Mesenchymal stem cell (in vitro differentiated cells and primary cell): ENCODE measurements around the gene PHF11.

Experiments
- DNase-seq: peaks from one replicate; pipeline ENCODE4 v3.0.0-alpha.2; 2013
- H2AFZ ChIP-seq: one replicate; pipeline ENCODE4 v1.6.1; 2013; ENCODE audit warnings: low read depth, mild to moderate bottlenecking, control low read depth, inconsistent platforms, low read length, moderate library complexity
- H2AK5ac ChIP-seq: 2 replicates; pipeline ENCODE4 v1.6.1; 2013; ENCODE audit warnings: low read length, moderate library complexity, mild to moderate bottlenecking, inconsistent platforms; ENCODE audit not compliant: severe bottlenecking
- H2BK120ac ChIP-seq: one replicate; pipeline ENCODE4 v1.6.1; 2013; ENCODE audit warnings: low read depth, mild to moderate bottlenecking, inconsistent platforms, low read length, moderate library complexity
- H2BK12ac ChIP-seq, 2 experiments: one replicate each; pipeline ENCODE4 v1.6.1; 2013; ENCODE audit warnings: inconsistent platforms in 2 of 2, low read length in 2 of 2, mild to moderate bottlenecking in 2 of 2, moderate library complexity in 2 of 2, control low read depth in 1 of 2
- H2BK15ac ChIP-seq: one replicate; pipeline ENCODE4 v1.6.1; 2013; ENCODE audit warnings: mild to moderate bottlenecking, low read depth, inconsistent platforms; ENCODE audit not compliant: poor library complexity, severe bottlenecking
- H2BK5ac ChIP-seq: 2 replicates; pipeline ENCODE4 v1.6.1; 2013; ENCODE audit warnings: low read depth, mild to moderate bottlenecking, low read length, control low read depth, inconsistent platforms; ENCODE audit not compliant: poor library complexity, severe bottlenecking
- H3K14ac ChIP-seq, 2 experiments: one replicate each; pipeline ENCODE4 v1.6.1; 2013; ENCODE audit warnings: inconsistent platforms in 2 of 2, low read length in 2 of 2, control low read depth in 1 of 2, mild to moderate bottlenecking in 1 of 2, moderate library complexity in 1 of 2
- H3K18ac ChIP-seq, 2 experiments: one replicate each; pipeline ENCODE4 v1.6.1; 2013; ENCODE audit warnings: inconsistent platforms in 2 of 2, low read length in 2 of 2, control low read depth in 1 of 2, low read depth in 1 of 2, mild to moderate bottlenecking in 1 of 2
- H3K23ac ChIP-seq, 2 experiments: one replicate each; pipeline ENCODE4 v1.6.1; 2013; ENCODE audit warnings: inconsistent platforms in 2 of 2, low read length in 2 of 2, mild to moderate bottlenecking in 2 of 2, moderate library complexity in 2 of 2, control low read depth in 1 of 2
- H3K27ac ChIP-seq: 2 replicates; pipeline ENCODE4 v1.5.1; 2013; ENCODE audit warnings: mild to moderate bottlenecking, moderate library complexity, low read length, control low read depth, inconsistent platforms; ENCODE audit not compliant: poor library complexity, severe bottlenecking
- H3K27me3 ChIP-seq, 2 experiments: 2 replicates each; pipeline versions ENCODE4 v1.6.1 to v1.7.0; 2013; ENCODE audit warnings: low read length in 2 of 2, mild to moderate bottlenecking in 2 of 2, moderate library complexity in 2 of 2, control low read depth in 1 of 2, inconsistent platforms in 1 of 2; ENCODE audit not compliant: control insufficient read depth in 1 of 2, insufficient read depth in 1 of 2
- H3K36me3 ChIP-seq, 2 experiments: 2 replicates each; pipeline versions ENCODE4 v1.6.1 to v1.7.0; 2013; ENCODE audit warnings: low read length in 2 of 2, control low read depth in 1 of 2, inconsistent platforms in 1 of 2, low read depth in 1 of 2, mild to moderate bottlenecking in 1 of 2; ENCODE audit not compliant: insufficient read depth in 2 of 2, control insufficient read depth in 1 of 2
- H3K4ac ChIP-seq, 2 experiments: one replicate each; pipeline ENCODE4 v1.6.1; 2013; ENCODE audit warnings: inconsistent platforms in 2 of 2, low read length in 2 of 2, mild to moderate bottlenecking in 2 of 2, moderate library complexity in 2 of 2, control low read depth in 1 of 2, low read depth in 1 of 2
- H3K4me1 ChIP-seq: 2 replicates; pipeline ENCODE4 v1.6.1; 2013; ENCODE audit warnings: low read depth, low read length, control low read depth; ENCODE audit not compliant: control insufficient read depth, insufficient read depth
- H3K4me2 ChIP-seq: 2 replicates; pipeline ENCODE4 v1.6.1; 2013; ENCODE audit warnings: low read length, mild to moderate bottlenecking, inconsistent platforms; ENCODE audit not compliant: poor library complexity, severe bottlenecking
- H3K4me3 ChIP-seq, 2 experiments: 2 replicates each; pipeline versions ENCODE4 v1.5.1 to v1.7.0; 2013; ENCODE audit warnings: low read length in 2 of 2, mild to moderate bottlenecking in 2 of 2, control low read depth in 1 of 2, low read depth in 1 of 2; ENCODE audit not compliant: insufficient read depth in 1 of 2
- H3K79me1 ChIP-seq: replicated peaks from 2 replicates; pipeline ENCODE4 v1.6.1; 2013; ENCODE audit warnings: mild to moderate bottlenecking, control low read depth, low read length, inconsistent platforms; ENCODE audit not compliant: poor library complexity, severe bottlenecking
- H3K9ac ChIP-seq: 2 replicates; pipeline ENCODE4 v1.7.0; 2013; ENCODE audit warnings: mild to moderate bottlenecking, low read length, moderate library complexity
- H3K9me3 ChIP-seq: 2 replicates; pipeline ENCODE4 v1.7.0; 2013; ENCODE audit warnings: mild to moderate bottlenecking, low read length; ENCODE audit not compliant: control insufficient read depth
- H4K8ac ChIP-seq: one replicate; pipeline ENCODE4 v1.6.1; 2013; ENCODE audit warnings: inconsistent platforms, mild to moderate bottlenecking, low read length, moderate library complexity
- H4K91ac ChIP-seq: one replicate; pipeline ENCODE4 v1.6.1; 2013; ENCODE audit warnings: mild to moderate bottlenecking, low read length, inconsistent platforms
- WGBS: methylation state at CpG from one replicate; pipeline ENCODE4 v1.1.7; 2013; ENCODE audit warnings: mixed read lengths; 5-methylcytosine and 5-hydroxymethylcytosine counted together

PHF11 gene

GRCh38 chr13:49456156-49456555 is 39.6 kb upstream of the PHF11 start:
- Histone ChIP-seq H2BK12ac (no peak overlapping the region), H2AFZ (no peak overlapping the region), H3K4me1 (no peaks in the 10 kb centered on the region), H3K79me1 (no peaks in the 10 kb centered on the region), H2BK5ac (no peak overlapping the region), H3K27me3 (no peaks in the 10 kb centered on the region), H4K91ac (no peak overlapping the region), H3K9ac (no peak overlapping the region), H3K4ac (no peak overlapping the region), H3K9me3 (no peaks in the 10 kb centered on the region), H3K23ac (no peak overlapping the region), H3K36me3 (peaks cover 0 to 25% of the 10 kb centered on the region in 2 experiments), H3K18ac (no peak overlapping the region), H3K4me2 (no peak overlapping the region), H2BK120ac (no peak overlapping the region), H2BK15ac (no peak overlapping the region), H2AK5ac (no peak overlapping the region), H3K27ac (no peak overlapping the region), H4K8ac (no peak overlapping the region), H3K14ac (no peak overlapping the region), H3K4me3 (no peak overlapping the region)
- no peak for DNase-seq
- WGBS, result no CpG with 5 or more reads among the region's 1 CpG

- H3K4me1 ChIP-seq, result no peaks in the 10 kb centered on the region
- H3K27ac ChIP-seq, result no peak overlapping the region
- WGBS, result 85% methylated on average over 4 of the region's 7 CpGs
- no peaks in the 10 kb centered on the region for H3K27me3 ChIP-seq
- H2BK12ac ChIP-seq, result peak overlapping the region in 1 of 2 experiments; percentile 3
- H4K8ac ChIP-seq, result no peak overlapping the region
- H3K23ac ChIP-seq, result no peak overlapping the region
- no peaks in the 10 kb centered on the region for H3K79me1 ChIP-seq
- H3K18ac ChIP-seq, result no peak overlapping the region
- no peak overlapping the region for H2BK15ac ChIP-seq
- H2AK5ac ChIP-seq, result no peak overlapping the region
- H2BK5ac ChIP-seq, result no peak overlapping the region
- H3K4me3 ChIP-seq, result no peak overlapping the region
- DNase-seq, result peak; percentile 24
- H2BK120ac ChIP-seq, result no peak overlapping the region
- no peak overlapping the region for H4K91ac ChIP-seq
- no peak overlapping the region for H3K9ac ChIP-seq
- H2AFZ ChIP-seq, result no peak overlapping the region
- no peak overlapping the region for H3K14ac ChIP-seq
- H3K9me3 ChIP-seq, result peaks cover 5% of the 10 kb centered on the region
- no peak overlapping the region for H3K4ac ChIP-seq
- H3K4me2 ChIP-seq, result no peak overlapping the region
- H3K36me3 ChIP-seq, result peaks cover 3 to 31% of the 10 kb centered on the region in 2 experiments
These were observed 38.5 kb upstream of the PHF11 start for GRCh38 chr13:49457221-49457620.

- H2AFZ ChIP-seq, result no peak overlapping the region
- no peak overlapping the region for H3K4me2 ChIP-seq
- H2BK5ac ChIP-seq, result no peak overlapping the region
- no peak overlapping the region for H2BK12ac ChIP-seq
- no peak overlapping the region for H4K8ac ChIP-seq
- no peak for DNase-seq
- H4K91ac ChIP-seq, result no peak overlapping the region
- H2BK120ac ChIP-seq, result no peak overlapping the region
- no peak overlapping the region for H3K4ac ChIP-seq
- H3K14ac ChIP-seq, result no peak overlapping the region
- H3K36me3 ChIP-seq, result peaks cover 11 to 49% of the 10 kb centered on the region in 2 experiments
- H3K9ac ChIP-seq, result no peak overlapping the region
- H3K27me3 ChIP-seq, result no peaks in the 10 kb centered on the region
- no peak overlapping the region for H2BK15ac ChIP-seq
- H2AK5ac ChIP-seq, result no peak overlapping the region
- no peak overlapping the region for H3K4me3 ChIP-seq
- H3K79me1 ChIP-seq, result no peaks in the 10 kb centered on the region
- no CpG with 5 or more reads among the region's 1 CpG for WGBS
- H3K4me1 ChIP-seq, result no peaks in the 10 kb centered on the region
- peaks cover 19% of the 10 kb centered on the region for H3K9me3 ChIP-seq
- H3K23ac ChIP-seq, result no peak overlapping the region
- no peak overlapping the region for H3K18ac ChIP-seq
- no peak overlapping the region for H3K27ac ChIP-seq
These were observed 36.2 kb upstream of the PHF11 start for GRCh38 chr13:49459580-49459979.

- WGBS, result no CpG with 5 or more reads among the region's 1 CpG
- Histone ChIP-seq H3K36me3 (peaks cover 11 to 83% of the 10 kb centered on the region in 2 experiments), H3K18ac (no peak overlapping the region), H4K91ac (no peak overlapping the region), H3K9ac (peak overlapping the region; percentile 17), H3K27ac (no peak overlapping the region), H3K4ac (no peak overlapping the region), H2BK15ac (no peak overlapping the region), H2BK12ac (no peak overlapping the region), H4K8ac (no peak overlapping the region), H2BK5ac (no peak overlapping the region), H3K27me3 (no peaks in the 10 kb centered on the region), H3K79me1 (no peaks in the 10 kb centered on the region), H3K4me1 (peaks cover 2% of the 10 kb centered on the region), H2AK5ac (no peak overlapping the region), H3K9me3 (peaks cover 19% of the 10 kb centered on the region), H3K23ac (no peak overlapping the region), H3K14ac (no peak overlapping the region), H3K4me2 (no peak overlapping the region), H2AFZ (no peak overlapping the region), H3K4me3 (no peak overlapping the region), H2BK120ac (no peak overlapping the region)
- no peak for DNase-seq
These were observed 31.7 kb upstream of the PHF11 start for GRCh38 chr13:49464085-49464484.
